Cortex of kidney (tissue), 1 donor: Measurements from ENCODE around the gene KDELR3.

Experiments
- DNase-seq: peaks from one replicate; lab custom pipeline; 2025; lab: John Stamatoyannopoulos, UW

Gene KDELR3

DNA sequence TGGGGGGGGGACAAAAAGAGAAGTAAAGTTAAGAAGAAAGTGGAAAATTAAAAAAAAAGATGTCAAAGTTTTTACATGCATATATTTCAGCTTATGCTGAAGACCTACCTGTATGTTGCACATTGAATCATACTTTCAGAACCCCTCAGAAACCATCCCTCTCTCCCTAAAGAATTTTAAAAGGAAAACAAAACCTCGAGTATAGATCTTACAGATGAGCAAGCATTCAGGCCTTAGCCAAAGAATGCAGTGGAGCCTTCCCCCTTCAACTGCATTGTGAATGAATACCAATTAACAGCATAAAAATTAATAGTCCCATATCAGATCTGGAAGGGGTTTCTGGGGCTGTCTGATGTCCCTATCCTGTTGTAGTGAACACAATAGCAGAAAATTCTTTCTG, 16.3 kb downstream of the KDELR3 start:
- no peak for DNase-seq

DNA sequence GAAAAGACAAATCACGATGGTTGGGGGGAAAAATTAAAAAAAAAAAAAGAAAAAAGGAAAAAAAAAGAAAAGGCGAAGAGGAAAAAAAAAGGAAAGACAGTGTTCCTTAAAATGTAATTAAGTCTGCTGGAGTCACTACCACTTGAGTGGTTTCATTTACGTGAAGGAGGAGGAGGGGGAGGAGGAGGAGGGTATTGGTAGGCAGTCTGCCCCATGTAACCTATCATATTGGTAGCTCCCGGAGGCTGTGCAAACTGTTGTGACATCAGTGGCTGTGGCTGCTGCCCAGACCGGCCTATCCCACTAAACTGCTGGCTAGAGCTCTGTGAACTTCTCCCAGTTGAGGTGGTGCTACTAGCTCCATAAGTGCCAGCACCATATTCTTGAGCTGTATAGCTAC, 17.9 kb downstream of the KDELR3 start:
- DNase-seq, result no peak

DNA sequence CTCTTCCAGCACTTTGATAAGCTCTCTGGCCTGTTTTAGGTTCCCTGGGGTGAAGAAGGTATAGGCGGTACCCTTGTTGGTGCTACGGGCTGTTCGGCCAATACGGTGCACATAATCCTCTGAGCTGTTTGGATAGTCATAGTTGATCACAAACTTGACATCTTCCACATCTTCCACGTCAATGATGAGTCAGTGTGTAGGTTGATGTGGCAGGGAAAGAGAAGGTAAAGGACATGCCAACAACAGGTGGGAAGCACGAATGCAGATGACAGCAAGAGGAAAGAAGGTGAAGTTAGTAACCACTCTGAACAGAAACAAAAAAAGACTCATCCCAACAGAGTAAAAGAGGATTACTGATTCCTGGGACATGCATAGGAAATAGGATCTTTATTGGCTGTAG, 20.1 kb downstream of the KDELR3 start:
- DNase-seq, result no peak

DNA sequence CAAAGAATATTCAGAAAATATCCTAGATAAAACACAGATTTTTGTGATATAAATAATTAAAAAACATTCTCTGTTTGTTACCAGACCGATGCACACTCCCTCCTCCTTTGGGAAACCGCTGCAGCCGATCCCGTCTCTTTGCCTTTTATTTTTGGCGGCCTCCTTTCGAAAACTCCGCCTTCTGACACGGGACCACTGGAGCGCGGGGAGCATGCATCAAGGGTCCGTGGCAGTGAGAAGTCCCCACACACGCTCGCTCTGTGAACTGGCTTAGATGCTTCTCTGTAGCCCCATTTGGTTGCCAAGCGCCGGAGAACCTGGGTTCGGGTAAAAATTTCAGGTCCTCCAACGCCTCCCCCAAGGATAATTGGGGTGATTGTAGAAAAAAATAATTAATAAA, 21.2 kb downstream of the KDELR3 start:
- no peak for DNase-seq

DNA sequence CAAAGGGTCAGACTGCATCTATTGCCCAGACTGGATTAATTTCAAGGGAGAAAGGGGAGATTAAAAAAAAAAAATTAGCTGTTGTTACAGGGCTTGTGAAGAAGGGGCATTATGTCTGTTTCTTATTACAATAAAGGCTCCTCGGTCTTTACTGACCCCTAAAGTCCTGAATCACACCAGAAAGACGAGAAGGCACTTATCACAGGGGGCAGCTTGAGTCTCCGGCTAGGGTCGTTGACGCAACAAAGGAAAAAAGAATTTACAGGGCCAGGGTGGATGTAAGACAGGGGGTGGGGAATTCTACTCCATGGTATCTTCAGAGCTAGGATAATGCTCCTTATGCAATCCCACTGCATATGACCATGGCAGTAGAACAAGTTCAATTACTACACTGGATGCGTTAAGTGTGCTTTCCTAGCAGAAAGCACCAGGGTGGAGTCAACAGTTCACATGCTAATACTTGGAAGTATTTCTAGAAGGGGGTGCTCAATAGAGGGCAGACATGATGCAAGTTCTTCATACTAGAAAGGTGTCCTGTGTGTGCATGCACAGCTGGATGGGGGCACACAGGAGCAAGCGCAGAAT, 21.8 kb downstream of the KDELR3 start:
- DNase-seq, result no peak

DNA sequence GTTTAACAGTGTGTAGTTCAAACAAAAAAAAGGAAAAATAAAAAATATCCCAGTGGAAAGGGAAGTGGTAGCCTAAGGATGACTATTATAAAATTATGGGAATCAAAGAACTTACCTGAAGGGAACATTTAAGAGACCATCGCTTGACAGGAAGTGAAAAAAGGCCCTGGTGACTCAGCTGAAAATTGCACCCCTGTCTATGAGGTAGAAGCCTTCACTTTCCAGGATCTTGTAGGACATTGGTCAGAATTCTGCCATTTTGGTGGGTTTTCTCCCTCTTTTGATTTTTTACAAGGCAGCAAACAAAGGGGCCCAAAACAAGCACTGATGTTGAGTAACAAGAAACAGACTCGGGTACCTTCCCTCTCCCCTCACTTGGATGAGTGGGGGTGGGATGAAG, 22.6 kb downstream of the KDELR3 start:
- DNase-seq, result no peak

DNA sequence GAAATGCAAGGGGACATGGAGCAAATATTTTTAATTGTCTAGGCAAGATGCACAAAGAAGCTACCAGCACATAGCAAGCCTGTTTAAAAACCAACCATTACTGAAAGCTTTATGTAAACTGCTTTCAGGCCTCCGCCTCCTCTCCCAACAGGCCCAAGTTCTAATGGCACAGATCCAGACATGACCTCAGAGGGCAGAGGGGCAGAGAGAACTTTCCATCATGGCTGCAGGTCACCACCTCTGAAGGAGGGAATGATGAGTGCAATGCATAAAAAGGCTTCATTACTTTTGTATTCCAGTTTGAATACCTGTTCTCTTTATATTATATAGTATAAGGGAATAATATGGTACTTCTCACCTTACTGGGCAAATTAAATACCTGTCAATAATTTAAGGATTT, 23.0 kb downstream of the KDELR3 start:
- DNase-seq, result no peak

DNA sequence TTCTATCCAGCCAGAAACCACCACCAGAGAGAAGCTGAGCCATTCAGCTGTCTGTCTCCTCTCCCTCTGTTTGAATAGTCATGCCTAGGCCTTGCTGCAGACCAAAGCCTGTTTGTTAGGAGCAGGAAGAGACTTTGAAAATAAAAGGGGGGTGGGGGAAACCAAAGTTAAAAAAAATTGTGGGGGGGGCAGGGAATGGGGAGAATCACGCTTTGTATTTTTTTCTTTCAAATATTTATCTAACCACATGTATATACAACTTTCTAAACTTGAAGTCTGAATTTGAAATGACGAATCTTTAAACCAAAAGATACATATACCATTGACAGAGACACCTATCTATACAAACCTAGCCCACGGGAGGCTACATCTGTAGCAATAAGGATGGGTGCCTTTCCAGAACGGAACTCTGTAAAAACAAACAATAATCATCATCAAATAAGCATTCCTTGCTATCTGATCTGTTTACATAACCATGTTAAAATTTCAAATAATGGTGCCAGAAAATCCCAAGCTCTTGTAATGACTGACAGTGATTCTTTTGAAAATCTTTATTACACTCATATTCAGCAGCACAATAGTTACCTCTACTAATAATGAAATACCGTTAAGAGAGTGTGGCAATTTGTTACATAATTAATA, 23.9 kb downstream of the KDELR3 start:
- no peak for DNase-seq

DNA sequence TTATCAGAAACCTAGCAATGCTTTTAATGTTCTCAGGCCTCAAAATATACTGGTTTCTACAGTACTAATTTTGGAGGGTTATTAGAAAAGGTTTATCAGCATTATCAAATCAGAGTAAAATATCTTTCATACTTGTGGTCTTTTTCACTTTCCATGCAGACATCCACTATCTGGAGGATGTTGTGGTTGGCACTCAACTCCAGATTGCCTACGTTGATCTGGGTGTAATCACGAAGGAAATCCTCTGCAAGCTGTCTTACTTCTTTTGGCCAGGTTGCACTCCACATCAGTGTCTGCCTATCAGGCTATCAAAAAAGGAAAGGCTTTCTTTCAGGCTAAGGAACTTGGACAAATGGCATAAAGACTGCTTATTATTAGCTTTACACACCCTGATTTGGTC, 26.6 kb downstream of the KDELR3 start:
- DNase-seq, result no peak

DNA sequence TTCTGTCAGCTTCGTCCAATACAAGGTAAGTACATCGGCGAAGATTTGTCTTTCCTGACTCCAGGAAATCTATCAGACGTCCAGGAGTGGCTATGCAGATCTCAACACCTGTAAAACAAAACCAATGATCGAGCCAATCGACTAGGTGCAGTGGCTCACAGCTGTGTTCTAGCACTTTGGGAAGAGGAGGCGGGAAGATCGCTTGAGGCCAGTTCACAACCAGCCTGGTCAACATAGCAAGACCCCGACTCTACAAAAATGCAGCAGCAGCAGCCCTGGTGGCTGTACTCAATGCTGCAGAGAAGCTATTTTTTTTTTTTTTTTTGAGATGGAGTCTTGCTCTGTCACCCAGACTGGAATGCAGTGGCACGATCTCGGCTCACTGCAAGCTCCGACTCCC, 27.0 kb downstream of the KDELR3 start:
- DNase-seq, result no peak

DNA sequence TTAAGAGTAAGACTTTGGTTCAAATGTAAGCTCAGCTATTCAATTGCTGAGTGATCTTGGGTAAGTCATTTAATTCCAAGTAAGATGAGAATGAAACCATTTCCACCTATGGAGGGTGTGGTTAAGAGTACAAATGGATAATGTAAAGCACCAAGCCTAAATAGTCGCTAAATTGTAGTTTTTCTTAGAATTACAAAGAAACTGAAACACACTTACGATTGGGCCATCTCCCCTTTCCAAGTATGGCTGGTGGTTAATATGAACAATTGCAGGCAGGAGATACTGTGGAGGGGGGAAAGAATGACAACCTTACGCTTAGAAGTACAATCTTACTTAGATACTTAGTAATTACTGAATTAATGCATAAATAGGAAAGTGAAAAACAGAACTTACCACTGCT, 30.0 kb downstream of the KDELR3 start:
- DNase-seq, result no peak

DNA sequence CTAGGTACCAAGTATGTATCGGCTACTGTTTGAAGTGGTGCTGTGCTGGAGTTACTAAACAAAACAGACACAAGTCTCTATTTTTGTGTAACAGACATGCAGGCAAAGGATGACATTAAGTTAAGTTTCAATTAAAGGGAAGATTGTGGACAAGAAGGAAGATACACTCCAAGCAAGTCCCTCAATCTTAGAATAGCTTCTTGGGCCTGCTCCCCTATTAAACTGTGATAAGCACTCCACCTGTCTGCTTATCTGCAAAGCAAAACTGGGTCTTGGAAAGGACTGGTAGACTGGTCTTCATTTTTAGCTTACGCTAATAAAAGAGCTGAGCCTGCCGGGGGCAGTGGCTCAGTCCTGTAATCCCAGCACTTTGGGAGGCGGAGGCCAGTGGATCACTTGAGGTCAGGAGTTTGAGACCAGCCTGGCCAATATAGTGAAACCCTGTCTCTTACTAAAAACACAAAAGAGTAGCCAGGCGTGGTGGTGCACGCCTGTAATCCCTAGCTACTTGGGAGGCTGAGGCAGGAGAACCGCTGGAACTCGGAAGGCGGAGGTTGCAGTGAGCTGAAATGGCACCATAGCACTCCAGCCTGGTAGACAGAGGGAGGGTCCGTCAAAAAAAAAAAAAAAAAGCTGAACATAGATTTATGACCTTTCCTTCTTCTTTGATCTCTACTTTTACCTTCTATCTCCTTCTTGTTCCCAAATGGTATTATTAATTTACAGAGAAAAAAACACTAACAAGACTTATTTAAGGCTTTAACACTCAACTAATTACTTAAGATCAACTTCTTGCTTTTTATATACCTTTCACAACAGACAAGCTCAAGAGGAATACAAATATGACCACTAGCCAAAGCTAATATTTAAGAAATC, 34.1 kb downstream of the KDELR3 start:
- no peak for DNase-seq

DNA sequence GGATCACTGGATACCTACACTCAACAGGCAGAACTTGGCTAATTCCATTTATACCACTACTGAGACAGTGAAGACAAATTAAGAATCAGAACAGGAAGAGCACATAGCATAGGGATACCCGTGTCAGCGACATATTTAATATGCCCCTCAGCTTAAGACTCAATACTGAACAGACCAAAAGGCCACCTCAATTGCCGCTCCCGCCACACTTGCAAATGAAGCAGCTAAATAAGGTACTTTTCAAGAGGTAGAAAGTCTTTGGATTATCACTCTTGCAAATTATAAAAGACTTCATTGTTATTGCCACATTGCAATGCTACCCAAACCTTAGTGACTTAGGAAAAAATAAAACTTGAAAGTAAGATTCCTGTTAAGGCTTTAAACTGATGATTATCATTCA, 35.1 kb downstream of the KDELR3 start:
- no peak for DNase-seq

DNA sequence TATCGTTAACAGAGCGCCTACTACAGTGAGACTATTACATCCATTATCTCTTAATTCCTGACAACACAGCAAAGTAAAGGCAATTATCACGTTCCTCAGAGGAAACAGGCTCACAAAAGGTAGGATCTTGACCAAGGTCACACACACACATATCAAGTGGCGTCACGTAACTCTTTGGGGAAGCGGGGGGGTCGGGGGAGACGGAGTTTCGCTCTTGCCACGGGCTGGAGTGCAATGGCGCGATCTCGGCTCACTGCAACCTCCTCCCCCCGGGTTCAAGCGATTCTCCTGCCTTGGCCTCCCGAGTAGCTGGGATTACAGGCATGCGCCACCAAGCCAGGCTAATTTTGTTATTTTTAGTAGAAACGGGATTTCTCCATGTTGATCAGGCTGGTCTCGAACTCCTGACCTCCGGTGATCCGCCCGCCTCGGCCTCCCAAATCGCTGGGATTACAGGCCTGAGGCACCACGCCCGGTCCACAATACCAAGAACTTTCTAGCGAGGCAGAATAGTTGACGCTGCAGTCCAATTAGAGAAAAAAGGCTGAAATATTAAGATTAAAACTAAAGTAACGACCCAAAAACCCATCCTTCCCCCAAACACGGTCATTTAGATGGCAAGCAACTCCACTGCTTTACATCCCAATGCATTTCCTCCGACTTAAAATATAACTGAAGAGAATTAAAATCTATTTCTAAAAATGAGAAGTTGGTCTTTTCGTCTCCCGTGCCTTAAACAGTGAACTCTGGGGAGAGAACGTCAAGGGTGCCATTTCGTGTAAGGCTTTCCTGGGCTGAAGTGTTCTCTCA, 37.0 kb downstream of the KDELR3 start:
- no peak for DNase-seq

DNA sequence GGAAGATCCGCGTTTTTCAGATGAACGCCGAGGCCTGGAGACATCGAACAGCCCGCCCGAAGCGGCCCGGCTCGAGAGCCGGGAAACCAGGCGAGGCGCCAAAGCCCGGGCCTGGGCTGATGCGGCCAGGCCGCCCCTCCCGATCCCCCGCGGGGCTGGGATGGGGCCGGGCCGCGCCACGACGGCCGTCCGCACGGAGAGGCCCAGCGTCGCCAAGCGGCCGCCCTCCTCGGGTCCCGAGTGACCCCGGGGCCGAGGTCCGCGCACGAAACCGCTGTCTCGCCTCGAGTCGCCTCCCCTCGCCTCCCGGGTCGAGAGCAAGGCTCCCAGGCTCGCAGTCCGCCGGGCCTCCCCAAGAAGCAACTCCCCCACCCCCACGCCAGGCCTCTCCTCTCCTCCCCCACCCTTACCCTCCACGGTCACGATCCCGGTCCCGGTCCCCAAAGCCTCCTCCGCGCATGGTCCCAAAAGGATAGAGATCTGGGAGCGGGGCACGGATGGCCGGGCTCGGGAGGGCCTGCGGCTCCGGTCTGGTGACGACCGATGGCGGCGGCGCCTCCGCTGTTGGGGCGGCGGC, 37.7 kb downstream of the KDELR3 start:
- peak; percentile 41 for DNase-seq

DNA sequence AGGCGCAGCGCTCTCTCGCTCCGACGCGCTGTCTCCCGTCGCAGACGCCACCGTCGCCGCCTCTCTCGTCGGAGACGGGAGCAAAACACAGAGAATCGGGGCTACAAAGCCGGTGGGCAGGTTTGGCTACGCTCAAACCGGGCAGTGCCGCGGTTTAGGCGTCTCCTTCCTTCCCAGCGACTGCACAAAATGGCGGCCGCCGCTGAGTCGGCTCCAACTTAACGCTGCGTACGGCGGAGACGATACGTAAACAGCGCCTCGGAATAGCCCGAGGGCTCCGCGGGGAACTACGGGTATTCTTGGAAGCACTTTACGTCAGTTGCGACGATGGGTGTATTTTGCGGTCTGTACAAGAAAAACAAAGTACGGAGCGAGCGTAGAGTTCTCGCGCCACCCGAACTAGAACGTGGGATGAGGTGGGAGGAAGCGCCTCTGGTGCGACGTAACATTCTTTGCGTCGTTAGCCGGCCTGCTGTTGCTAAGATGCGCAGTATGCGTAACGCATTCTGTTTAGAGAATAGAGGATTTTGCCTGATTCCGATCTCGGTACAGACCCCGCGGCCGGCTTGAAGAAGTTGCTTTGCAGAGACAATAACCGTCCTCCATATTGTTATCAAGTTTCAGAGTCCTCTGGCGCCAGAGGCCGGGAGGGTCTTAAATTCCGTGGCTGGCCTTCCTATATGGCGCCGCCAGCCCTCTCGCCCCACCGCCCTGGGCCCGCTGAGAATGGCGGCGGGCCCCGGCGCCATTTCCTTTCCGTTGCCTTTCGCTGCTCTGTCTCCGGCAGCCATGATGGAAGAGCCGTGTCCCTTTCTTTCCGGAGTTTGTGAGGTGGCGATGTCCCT, 38.4 kb downstream of the KDELR3 start, which contains the start of gene DDX17:
Gene DDX17 (minus strand): TSS at position 194 of the 845 bp plus-strand sequence.
- DNase-seq, result no peak

DNA sequence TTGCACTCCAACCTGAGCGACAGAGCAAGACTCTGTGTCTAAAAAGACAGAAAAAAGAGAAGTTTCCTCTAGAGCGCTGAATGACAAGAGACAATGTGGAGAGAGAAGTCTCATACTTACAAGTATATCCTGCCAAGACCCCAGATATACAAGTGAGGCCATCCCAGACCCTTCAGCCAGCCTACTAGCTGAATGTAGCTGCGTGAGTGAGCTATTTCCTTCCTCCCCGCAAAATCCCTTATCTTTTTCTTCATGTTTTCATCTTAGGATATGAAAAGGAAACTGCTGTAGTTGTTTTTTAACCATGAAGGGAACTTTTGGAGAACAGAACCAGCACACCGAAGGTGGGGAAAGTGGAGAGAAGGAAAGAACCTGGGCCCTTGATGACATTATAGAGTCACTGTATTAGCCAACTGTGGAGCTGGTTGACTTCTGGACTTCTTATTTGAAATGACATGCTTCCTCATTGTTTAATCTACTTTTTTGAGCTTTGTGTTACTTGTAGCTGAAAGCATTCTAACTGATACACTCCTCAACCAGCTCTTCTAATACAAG, 42.6 kb downstream of the KDELR3 start:
- no peak for DNase-seq

DNA sequence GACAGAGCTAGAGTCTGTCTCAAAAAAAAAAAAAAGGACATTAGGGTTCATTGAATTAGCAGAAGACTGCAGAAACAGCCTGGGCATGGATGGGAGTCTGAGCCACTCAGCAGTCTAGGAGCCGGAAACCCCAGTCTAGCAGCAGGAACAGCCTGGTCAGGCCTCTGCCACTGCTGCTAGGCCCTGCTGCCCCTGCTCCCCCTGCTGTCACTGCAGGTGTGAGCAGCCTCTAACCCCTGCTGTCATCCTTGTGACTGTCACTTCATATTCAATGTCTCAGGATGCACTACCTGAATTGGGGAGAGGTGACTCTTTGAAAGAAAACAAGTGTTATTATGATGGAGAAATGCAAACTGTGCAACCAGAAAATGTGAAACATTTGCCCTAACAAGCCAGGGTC, 45.2 kb downstream of the KDELR3 start:
- no peak for DNase-seq

DNA sequence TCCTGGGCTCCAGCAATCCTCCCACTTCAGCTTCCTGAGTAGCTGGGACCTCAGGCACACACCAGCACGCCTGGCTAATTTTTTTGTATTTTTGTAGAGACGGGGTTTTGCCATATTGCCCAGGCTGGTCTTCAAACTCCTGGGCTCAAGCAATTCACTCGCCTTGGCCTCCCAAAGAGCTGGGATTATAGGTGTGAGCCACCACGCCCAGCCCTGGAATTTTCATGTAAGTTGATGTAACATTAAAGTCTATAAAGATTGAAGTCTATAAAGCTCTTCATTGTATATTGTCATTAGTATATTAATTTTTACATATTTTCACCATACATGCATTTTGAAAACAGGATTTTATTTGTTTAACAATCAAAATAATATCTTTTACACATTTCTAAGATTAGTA, 50.7 kb downstream of the KDELR3 start:
- DNase-seq, result no peak

DNA sequence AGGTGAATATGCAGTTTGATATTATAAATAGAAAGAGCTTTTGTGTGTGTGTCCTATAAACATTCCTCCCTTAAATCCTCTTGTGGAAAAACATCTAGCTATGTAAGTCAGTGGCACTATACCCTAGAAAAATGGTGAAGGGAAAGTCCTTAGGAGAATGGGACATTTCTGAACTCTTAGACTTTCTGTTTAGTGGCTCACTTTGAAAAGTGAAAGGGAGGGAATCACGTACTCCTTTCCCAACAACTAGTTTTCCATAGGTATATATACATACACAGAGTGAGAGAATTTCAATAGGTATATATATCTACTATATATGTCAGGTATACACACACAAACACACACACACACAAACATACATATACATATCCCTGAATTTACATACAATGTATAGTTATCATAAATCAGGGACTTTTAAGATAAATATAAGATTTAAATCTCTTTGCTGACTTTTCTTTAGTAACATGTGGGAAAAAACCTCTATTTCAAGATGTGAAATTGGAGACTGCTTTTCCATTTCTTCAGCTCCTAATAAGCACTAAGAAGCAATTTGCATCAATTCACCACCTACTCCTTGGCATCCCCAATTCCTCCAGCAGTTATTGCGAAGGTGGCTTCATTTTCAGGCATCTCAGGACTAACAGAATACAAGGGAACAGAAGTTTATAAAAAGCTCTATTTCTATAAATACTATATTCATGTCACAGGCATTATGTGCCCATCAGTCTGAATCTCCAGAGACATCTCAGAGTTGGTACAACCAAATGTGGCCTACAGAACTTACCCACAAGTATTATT, 51.8 kb downstream of the KDELR3 start:
- no peak for DNase-seq
